Astrocyte of the cerebellum (primary cell): ENCODE data around the gene VPS13D.

Source experiments
- DNase-seq: peaks from one replicate; pipeline ENCODE4 v3.0.0-alpha.2; 2011; ENCODE audit warnings: low read depth
- H3K4me3 ChIP-seq: 2 replicates; pipeline ENCODE4 v1.5.1; 2011; ENCODE audit warnings: mild to moderate bottlenecking, low read depth, low read length, moderate library complexity
- in situ Hi-C: cut with HindIII; loops from 2 replicates; pipeline ENCODE4 v1.10.0; 2017; ENCODE audit warnings: low sequenced_read_pairs
- TF ChIP-seq, protein P1 (sequence below): IDR thresholded peaks from 2 replicates; pipeline ENCODE4 v1.5.1; 2012; ENCODE audit warnings: low read length, low read depth, moderate library complexity, mild to moderate bottlenecking; ENCODE audit errors: missing control alignments

VPS13D gene

DNA sequence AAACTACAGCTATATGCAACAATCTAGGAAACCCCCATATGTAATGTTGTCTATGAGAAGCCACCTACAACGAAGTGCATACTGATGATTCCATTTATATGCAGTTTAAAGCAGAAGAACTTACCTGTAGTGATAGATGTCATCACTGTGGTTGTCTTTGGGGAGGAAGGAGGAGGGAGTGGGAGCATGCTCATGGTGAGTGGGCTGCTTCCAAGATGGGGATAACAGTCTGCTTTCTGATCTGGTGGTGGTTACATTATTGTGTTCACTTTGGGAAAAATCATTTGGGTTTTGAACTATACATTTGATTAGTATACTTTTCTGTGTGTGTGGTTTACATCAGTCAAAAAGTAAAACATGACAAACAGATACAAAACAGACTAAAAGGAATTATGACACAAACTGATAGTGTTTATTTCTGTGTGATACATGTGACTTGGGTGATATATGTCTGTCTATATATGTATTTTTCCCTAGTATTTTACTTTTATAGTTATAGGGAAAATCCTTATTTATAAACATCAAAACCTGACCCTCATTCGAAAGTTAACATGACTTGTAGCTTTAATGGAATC, 184.7 kb downstream of the VPS13D start:
- TF ChIP-seq, protein P1, sequence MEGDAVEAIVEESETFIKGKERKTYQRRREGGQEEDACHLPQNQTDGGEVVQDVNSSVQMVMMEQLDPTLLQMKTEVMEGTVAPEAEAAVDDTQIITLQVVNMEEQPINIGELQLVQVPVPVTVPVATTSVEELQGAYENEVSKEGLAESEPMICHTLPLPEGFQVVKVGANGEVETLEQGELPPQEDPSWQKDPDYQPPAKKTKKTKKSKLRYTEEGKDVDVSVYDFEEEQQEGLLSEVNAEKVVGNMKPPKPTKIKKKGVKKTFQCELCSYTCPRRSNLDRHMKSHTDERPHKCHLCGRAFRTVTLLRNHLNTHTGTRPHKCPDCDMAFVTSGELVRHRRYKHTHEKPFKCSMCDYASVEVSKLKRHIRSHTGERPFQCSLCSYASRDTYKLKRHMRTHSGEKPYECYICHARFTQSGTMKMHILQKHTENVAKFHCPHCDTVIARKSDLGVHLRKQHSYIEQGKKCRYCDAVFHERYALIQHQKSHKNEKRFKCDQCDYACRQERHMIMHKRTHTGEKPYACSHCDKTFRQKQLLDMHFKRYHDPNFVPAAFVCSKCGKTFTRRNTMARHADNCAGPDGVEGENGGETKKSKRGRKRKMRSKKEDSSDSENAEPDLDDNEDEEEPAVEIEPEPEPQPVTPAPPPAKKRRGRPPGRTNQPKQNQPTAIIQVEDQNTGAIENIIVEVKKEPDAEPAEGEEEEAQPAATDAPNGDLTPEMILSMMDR = no peak
- in situ Hi-C loops = no loop called here
- no peak overlapping the region for H3K4me3 ChIP-seq
- DNase-seq = no peak

DNA sequence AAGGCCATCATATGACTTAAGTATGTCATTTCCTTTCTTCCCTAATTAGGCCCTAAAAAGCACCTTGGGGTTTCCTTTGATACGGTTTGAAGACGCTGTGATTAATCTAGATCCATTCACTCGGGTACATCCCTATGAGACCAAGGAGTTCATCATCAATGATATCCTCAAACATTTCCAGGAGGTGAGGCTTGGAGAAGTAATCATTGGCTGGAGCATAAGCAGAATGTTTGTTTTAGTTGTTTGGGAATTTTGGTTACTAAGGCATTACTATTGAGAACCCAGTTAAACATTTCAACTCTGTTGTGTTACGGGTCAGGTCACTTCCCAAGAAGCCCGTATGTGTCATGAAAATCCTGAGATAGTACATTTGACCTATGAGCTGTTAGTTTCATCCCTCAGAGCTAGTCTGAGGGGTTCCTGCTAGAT, 185.2 kb downstream of the VPS13D start:
- DNase-seq = no peak
- in situ Hi-C loops = no loop called here

DNA sequence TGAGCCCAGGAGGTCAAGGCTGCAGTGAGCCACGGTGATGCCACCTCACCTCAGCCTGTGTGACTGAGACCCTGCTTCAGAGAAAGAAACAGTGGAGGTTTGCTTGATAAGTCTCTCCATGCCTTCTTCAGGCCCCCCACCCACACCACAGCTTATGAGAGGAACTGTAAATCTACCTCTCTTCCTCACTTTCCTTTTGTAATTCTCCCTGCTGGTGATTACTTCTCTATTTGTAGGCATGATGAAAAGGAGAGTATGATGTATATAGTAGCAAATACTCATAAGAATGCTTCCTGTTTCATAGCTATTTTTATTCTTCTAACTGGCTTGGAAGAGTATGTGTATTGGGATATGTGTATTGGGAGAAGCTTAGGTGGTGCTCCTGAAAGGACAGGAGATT, 186.3 kb downstream of the VPS13D start:
- TF ChIP-seq, protein P1 = no peak
- no peak for DNase-seq
- in situ Hi-C loops = no loop called here
- H3K4me3 ChIP-seq = no peak overlapping the region

More for the DNA sequence above, 185.2 kb downstream of the VPS13D start:
- TF ChIP-seq, protein P1 = no peak
- H3K4me3 ChIP-seq = no peak overlapping the region

DNA sequence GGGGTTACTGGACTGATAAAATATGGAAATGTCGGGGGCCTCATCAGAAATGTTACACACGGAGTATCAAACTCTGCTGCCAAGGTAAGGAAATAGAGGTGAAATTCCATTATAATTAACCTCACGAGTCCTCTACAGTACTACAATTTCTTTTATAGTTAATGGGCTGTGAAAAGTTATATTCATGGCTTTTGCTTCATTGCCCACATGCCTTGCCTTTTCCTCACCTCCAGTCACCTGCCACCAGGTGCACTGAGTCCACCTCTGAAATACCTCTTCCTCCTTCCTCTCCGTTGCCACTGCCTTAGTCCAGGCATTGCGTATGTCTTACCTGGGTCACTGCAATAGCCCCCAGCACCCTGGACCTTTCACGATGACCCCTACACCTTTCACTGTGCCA, 186.9 kb downstream of the VPS13D start:
- in situ Hi-C loops = no loop called here
- TF ChIP-seq, protein P1 = no peak
- no peak overlapping the region for H3K4me3 ChIP-seq
- DNase-seq = no peak

DNA sequence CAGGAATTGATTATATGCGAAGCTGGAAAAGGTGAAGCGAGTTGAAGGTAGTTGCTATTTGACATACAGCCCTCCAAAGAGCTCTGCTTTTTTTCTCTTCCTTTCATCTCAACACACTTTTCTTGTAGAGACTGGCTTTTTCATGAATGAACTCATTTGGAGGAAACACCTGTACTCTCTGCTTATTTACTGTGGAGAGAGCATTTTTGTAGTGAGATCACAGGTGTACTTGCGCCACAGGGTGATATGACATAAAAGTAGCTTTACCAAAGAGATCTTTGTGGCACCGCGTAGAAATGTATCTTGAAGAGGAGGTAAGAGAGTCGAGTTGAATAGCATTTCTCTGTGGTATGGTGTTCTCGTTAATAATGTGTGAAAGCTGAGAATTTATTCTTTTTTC, 187.6 kb downstream of the VPS13D start:
- no peak for DNase-seq
- TF ChIP-seq, protein P1 = no peak
- H3K4me3 ChIP-seq = no peak overlapping the region
- in situ Hi-C loops = no loop called here

DNA sequence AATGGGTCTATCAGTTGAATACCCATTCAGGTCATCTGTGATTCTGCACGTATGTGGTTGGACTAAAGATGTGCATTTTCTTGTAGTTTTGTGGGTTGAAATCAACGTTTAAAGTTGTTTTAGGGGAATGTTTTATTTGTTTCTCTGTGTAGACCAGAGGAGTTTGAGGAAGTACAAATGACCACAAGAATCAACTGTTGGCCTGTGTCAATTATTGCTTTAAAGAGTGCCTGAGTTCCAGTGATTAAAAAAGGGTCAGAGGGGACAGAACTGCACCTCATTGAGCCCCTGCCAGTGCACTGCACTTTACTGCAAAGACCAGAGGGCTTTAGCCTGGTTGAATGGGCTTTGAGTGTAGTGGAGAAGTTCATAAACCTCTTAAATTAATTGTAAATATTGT, 190.3 kb downstream of the VPS13D start:
- H3K4me3 ChIP-seq = no peak overlapping the region
- in situ Hi-C loops = no loop called here

More for the DNA sequence above, 190.3 kb downstream of the VPS13D start:
- TF ChIP-seq, protein P1 = no peak
- no peak for DNase-seq
